ENCODE data around the gene DIPK1B. TPM values are rescaled to one million over a fixed set of nuclear protein-coding genes. Genes with fewer than 3 reads are reported as not detected.

The DIPK1B gene
- polyA plus RNA-seq, 1 donor from 2014 or later = 65.1 TPM

DNA sequence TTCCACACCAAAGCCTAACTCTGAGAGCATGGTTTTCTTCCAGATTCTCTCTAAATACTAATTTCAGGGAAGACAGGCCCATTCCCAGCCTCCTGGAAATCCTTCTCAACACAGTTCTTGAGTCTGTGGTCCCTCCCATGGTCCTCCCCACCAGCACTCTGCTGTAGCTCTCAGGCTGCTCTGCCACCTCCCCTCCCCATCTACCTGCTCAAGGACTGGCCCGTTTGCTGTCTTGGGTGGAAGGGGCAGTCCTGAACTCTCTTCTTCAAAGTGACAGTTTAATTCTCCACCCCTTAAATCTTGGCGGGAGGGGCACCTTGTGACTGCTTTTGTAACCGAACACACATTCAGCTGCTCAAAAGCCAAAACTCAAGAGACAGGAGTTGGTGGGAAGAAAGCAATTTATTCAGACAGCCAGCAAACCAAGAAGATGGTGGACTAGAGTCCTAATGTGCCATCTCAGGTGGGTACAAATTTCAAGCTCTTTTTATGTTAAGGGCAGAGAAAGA is 59.6 kb downstream of the DIPK1B start (continued):
- no peak for TF ChIP-seq EZH2 (IDR thresholded peaks at IDR 0.05; ENCODE audit: borderline replicate concordance, insufficient read depth, low read length, poor library complexity, severe bottlenecking)

DNA sequence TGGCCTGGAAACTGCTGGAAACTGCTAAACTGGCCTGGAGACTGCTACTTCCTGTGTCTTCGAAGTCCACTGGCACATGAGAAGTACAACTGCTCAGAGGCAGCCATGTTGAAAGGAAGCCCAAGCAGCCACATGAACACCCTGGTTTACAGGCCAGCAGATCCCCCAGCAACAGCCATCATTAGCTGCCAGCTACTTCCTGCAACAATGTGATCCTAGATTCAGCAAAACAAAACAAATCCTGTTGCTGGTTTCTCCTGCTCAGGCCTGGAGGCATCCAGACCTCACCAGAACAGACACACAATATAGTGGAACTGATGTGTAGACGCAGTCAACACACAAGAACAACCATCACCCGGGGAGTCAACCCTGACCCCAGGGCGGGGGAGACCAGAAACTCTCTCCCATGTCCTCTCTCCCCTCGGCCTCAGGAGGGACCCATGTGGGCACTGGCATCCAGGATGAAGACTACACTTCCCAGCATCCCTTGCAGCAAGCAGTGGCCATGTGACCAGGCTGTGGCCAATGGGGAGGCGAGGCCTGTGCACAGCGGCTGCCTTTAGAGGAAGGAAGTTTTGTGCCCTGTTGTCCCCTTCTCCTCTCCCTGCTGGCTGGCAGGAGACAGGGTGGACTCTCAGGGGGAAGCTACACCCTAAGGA is 61.1 kb downstream of the DIPK1B start:
- Histone ChIP-seq H3K79me2 (replicated peaks; ENCODE audit: insufficient read depth, low read length) (no peaks in the 10 kb centered on the region), H3K4me3 (ENCODE audit: low read length) (no peak overlapping the region), H3K4me2 (ENCODE audit: low read length) (no peak overlapping the region), H3K27me3 (ENCODE audit: insufficient read depth, low read depth, low read length) (no peaks in the 10 kb centered on the region), H4K20me1 (ENCODE audit: insufficient read depth) (no peaks in the 10 kb centered on the region), H3F3A (ENCODE audit: insufficient read depth, low read length, poor library complexity, severe bottlenecking) (no peaks in the 10 kb centered on the region), H3K9me3 (ENCODE audit: low read length) (no peaks in the 10 kb centered on the region), H3K9me2 (ENCODE audit: insufficient read depth, low read length) (no peaks in the 10 kb centered on the region), H3K27ac (ENCODE audit: low read length) (no peak overlapping the region), H3K9ac (ENCODE audit: low read length) (no peak overlapping the region), H3K36me3 (ENCODE audit: insufficient read depth, low read length) (no peaks in the 10 kb centered on the region), H2AFZ (ENCODE audit: low read depth, low read length) (no peak overlapping the region)
- TF ChIP-seq REST (IDR thresholded peaks at IDR 0.05; ENCODE audit: borderline replicate concordance) (no peak), TAF1 (IDR thresholded peaks at IDR 0.05; ENCODE audit: low read depth) (no peak), SMC3 (conservative IDR thresholded peaks at IDR 0.05; ENCODE audit: poor library complexity) (no peak), MXI1 (conservative IDR thresholded peaks at IDR 0.05; ENCODE audit: poor library complexity, severe bottlenecking) (no peak), EZH2 (IDR thresholded peaks at IDR 0.05; ENCODE audit: borderline replicate concordance, insufficient read depth, low read length, poor library complexity, severe bottlenecking) (no peak), POLR2AphosphoS5 (IDR thresholded peaks at IDR 0.05) (no peak), EP300 (conservative IDR thresholded peaks at IDR 0.05; ENCODE audit: poor library complexity, severe bottlenecking) (no peak), RAD21 (conservative IDR thresholded peaks at IDR 0.05) (no peak)
- TF ChIP-seq, protein P1, sequence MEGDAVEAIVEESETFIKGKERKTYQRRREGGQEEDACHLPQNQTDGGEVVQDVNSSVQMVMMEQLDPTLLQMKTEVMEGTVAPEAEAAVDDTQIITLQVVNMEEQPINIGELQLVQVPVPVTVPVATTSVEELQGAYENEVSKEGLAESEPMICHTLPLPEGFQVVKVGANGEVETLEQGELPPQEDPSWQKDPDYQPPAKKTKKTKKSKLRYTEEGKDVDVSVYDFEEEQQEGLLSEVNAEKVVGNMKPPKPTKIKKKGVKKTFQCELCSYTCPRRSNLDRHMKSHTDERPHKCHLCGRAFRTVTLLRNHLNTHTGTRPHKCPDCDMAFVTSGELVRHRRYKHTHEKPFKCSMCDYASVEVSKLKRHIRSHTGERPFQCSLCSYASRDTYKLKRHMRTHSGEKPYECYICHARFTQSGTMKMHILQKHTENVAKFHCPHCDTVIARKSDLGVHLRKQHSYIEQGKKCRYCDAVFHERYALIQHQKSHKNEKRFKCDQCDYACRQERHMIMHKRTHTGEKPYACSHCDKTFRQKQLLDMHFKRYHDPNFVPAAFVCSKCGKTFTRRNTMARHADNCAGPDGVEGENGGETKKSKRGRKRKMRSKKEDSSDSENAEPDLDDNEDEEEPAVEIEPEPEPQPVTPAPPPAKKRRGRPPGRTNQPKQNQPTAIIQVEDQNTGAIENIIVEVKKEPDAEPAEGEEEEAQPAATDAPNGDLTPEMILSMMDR (IDR thresholded peaks at IDR 0.05; ENCODE audit: poor library complexity, severe bottlenecking) = no peak

Small RNA genes within 50 kb of the gene (small RNA-seq; reads per million reads assigned to genes)
- gene MIR126 (346 to 398 (median 359) reads per million in 3 experiments), gene MIR6722 (0 reads per million in 3 experiments)

Other genes starting within 250 kb of the DIPK1B start
- 15.4 and 21.8 TPM in 2 replicates for gene SEC16A, start 229.5 kb upstream of the DIPK1B start, polyA plus RNA-seq
- gene NOTCH1, start 166.5 kb upstream of the DIPK1B start, polyA plus RNA-seq = 0.15 and 0.32 TPM in 2 replicates
- gene EGFL7, start 49.7 kb upstream of the DIPK1B start, polyA plus RNA-seq = 8.2 and 12.5 TPM in 2 replicates
- gene AGPAT2, start 25.1 kb upstream of the DIPK1B start, polyA plus RNA-seq = 1.3 TPM in 1 of 2 replicates, not detected in the other
- not detected in 2 replicates for gene LCN10, start 30.4 kb downstream of the DIPK1B start, polyA plus RNA-seq
- gene LCN6, start 36.0 kb downstream of the DIPK1B start, polyA plus RNA-seq = not detected in 2 replicates
- not detected in 2 replicates for gene LCN8, start 45.7 kb downstream of the DIPK1B start, polyA plus RNA-seq
- not detected in 2 replicates for gene LCN15, start 51.9 kb downstream of the DIPK1B start, polyA plus RNA-seq
- gene TMEM141, start 78.8 kb downstream of the DIPK1B start, polyA plus RNA-seq = 30.1 and 33.1 TPM in 2 replicates
- 5.5 and 8.8 TPM in 2 replicates for gene CCDC183, start 83.8 kb downstream of the DIPK1B start, polyA plus RNA-seq
- gene RABL6, start 95.4 kb downstream of the DIPK1B start, polyA plus RNA-seq = 46.4 and 58.8 TPM in 2 replicates
- gene AJM1, start 129.9 kb downstream of the DIPK1B start, polyA plus RNA-seq = 1.5 TPM in 2 replicates
- gene PHPT1, start 136.8 kb downstream of the DIPK1B start, polyA plus RNA-seq = 279 and 293 TPM in 2 replicates
- gene MAMDC4, start 139.8 kb downstream of the DIPK1B start, polyA plus RNA-seq = 13.1 and 23.6 TPM in 2 replicates
- gene EDF1, start 153.7 kb downstream of the DIPK1B start, polyA plus RNA-seq = 613 and 677 TPM in 2 replicates
- 14.6 and 21.5 TPM in 2 replicates for gene TRAF2, start 173.9 kb downstream of the DIPK1B start, polyA plus RNA-seq
- gene FBXW5, start 232.2 kb downstream of the DIPK1B start, polyA plus RNA-seq = 138 and 148 TPM in 2 replicates
- not detected in 2 replicates for gene C8G, start 232.7 kb downstream of the DIPK1B start, polyA plus RNA-seq
- 2.9 TPM in 1 of 2 replicates, not detected in the other for gene LCN12, start 239.7 kb downstream of the DIPK1B start, polyA plus RNA-seq

Measured in neural cell (in vitro differentiated cells).